ENCODE measurements around the gene NDUFAF5. TPM values are rescaled to one million over a fixed set of nuclear protein-coding genes. Genes with fewer than 3 reads are reported as not detected.

Gene NDUFAF5
- total and polyA plus RNA-seq, 8 donors: 19.5 to 29.4 (median 25.3) TPM

- Histone ChIP-seq H3K9me3 (peaks cover 0 to 3% of the 10 kb centered on the region in 2 donors), H3K27me3 (no peaks in the 10 kb centered on the region), H3K27ac (no peak overlapping the region), H3K4me3 (no peak overlapping the region), H3K4me1 (no peaks in the 10 kb centered on the region), H3K36me3 (peaks cover 0 to 20% of the 10 kb centered on the region in 2 donors)
- no peak for TF ChIP-seq CTCF (IDR thresholded peaks at IDR 0.05)
- intact Hi-C loops (cut with DNase I): no loop called here
- DNase-seq (no peak), ATAC-seq (no peak)
Measured at GRCh38 chr20:13739731-13740649, 44.8 kb upstream of the NDUFAF5 start.

- H3K4me3 ChIP-seq: no peak overlapping the region
- H3K36me3 ChIP-seq: peaks cover 0 to 20% of the 10 kb centered on the region in 2 donors
- TF ChIP-seq CTCF (IDR thresholded peaks at IDR 0.05): no peak
- peaks cover 0 to 3% of the 10 kb centered on the region in 2 donors for H3K9me3 ChIP-seq
- intact Hi-C loops (cut with DNase I): no loop called here
- H3K27ac ChIP-seq: no peak overlapping the region
- ATAC-seq (no peak), DNase-seq (no peak)
- no peaks in the 10 kb centered on the region for H3K4me1 ChIP-seq
- no peaks in the 10 kb centered on the region for H3K27me3 ChIP-seq
Measured at GRCh38 chr20:13741879-13742278, 42.9 kb upstream of the NDUFAF5 start.

GRCh38 chr20:13744352-13744751, 40.5 kb upstream of the NDUFAF5 start:
- intact Hi-C loops (cut with DNase I): no loop called here
- Histone ChIP-seq H3K4me3 (no peak overlapping the region), H3K4me1 (no peaks in the 10 kb centered on the region), H3K27me3 (no peaks in the 10 kb centered on the region), H3K36me3 (peaks cover 0 to 23% of the 10 kb centered on the region in 2 donors), H3K27ac (no peak overlapping the region), H3K9me3 (peaks cover 0 to 3% of the 10 kb centered on the region in 2 donors)
- DNase-seq: no peak
- TF ChIP-seq CTCF (IDR thresholded peaks at IDR 0.05): no peak
- ATAC-seq: no peak

GRCh38 chr20:13745784-13746183, 39.0 kb upstream of the NDUFAF5 start:
- TF ChIP-seq CTCF (IDR thresholded peaks at IDR 0.05): no peak
- Histone ChIP-seq H3K4me3 (no peak overlapping the region), H3K27me3 (no peaks in the 10 kb centered on the region), H3K4me1 (no peaks in the 10 kb centered on the region), H3K27ac (no peak overlapping the region), H3K36me3 (peaks cover 0 to 23% of the 10 kb centered on the region in 2 donors), H3K9me3 (no peaks in the 10 kb centered on the region)
- DNase-seq: no peak
- ATAC-seq: no peak
- intact Hi-C loops (cut with DNase I): no loop called here

GRCh38 chr20:13749811-13750210, 35.0 kb upstream of the NDUFAF5 start:
- Histone ChIP-seq H3K9me3 (no peaks in the 10 kb centered on the region), H3K27ac (no peak overlapping the region), H3K27me3 (no peaks in the 10 kb centered on the region), H3K36me3 (peaks cover 0 to 22% of the 10 kb centered on the region in 2 donors), H3K4me3 (no peak overlapping the region), H3K4me1 (no peaks in the 10 kb centered on the region)
- no peak for DNase-seq
- no peak for TF ChIP-seq CTCF (IDR thresholded peaks at IDR 0.05)
- no peak for ATAC-seq
- intact Hi-C loops (cut with DNase I): no loop called here
